Stimulated activated naive CD8-positive, alpha-beta T cell treated with anti-CD3 and anti-CD28 coated beads, Interleukin-15, Interleukin-2, amounts not matched to agents 100 U/mL and 50 U/mL, for 24 hours (primary cell): ENCODE measurements around the gene PFDN4.
"Not testable (repeated sequence)": the region's sequence is repeated elsewhere in the genome, so short reads cannot be mapped to it uniquely, and the experiment has no call there.

Experiments used
- ATAC-seq: fragments of 150-1000 bp; cut with Tn5 transposase; one replicate; pipeline ENCODE4 v1.10.0; 2021
- DNase-seq: peaks from one replicate; pipeline ENCODE4 v3.0.0; 2021

PFDN4 gene

DNA sequence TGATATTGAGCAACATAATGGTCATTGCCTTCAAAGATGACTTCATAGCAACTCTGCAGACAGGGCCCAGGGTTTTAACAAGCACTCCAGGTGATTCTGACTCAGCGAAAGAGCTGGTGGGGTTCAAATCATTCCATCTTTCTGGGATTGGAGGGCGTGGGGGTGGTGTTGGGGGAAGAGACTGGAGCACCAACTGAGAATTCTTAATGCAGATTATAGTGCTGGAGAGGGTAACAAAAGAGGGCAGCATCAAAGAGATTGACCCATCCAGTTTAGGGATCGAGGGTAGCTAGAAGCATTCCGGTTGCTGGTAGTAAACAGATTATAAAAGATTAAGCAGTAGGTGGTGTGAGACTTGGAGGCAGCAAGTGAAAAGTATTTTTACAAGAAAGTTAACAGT is 15.9 kb downstream of the PFDN4 start:
- ATAC-seq, result no peak

DNA sequence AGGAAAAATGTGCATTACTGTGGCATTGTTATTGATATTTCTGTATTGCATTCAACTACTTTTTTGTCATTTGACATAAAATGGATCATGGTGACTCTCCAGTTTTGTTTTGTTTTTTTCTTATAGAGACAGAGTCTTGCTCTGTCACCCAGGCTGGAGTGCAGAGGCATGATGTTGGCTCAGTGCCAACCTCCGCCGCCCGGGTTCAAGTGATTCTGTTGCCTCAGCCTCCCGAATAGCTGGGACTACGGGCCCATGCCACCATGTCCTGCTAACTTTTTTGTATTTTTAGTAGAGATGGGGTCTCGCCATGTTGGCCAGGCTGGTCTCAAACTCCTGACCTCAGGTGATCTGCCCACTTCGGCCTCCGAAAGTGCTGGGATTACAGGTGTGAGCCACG is 16.8 kb downstream of the PFDN4 start:
- not testable (repeated sequence) for ATAC-seq, DNase-seq

More for the DNA sequence above, 15.9 kb downstream of the PFDN4 start:
- no peak for DNase-seq

DNA sequence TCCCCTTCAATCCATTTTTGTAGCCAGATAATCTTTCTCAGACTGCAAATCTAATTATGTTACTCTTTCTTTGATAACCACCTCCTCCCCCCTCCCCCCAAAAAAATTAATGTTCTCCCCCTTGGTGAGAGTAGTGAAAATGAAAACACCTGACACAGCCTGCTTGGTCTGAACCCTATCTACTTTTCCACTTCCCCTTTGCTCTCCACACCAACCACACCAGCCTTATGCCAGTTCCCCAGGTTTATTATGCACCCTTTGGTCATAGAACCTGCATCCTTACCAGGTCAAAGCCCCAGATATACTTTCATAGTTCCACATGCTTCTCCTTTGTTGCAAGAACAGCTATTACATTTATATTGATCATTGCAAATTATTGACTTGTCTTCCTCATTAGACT is 19.4 kb downstream of the PFDN4 start:
- DNase-seq (no peak), ATAC-seq (no peak)

DNA sequence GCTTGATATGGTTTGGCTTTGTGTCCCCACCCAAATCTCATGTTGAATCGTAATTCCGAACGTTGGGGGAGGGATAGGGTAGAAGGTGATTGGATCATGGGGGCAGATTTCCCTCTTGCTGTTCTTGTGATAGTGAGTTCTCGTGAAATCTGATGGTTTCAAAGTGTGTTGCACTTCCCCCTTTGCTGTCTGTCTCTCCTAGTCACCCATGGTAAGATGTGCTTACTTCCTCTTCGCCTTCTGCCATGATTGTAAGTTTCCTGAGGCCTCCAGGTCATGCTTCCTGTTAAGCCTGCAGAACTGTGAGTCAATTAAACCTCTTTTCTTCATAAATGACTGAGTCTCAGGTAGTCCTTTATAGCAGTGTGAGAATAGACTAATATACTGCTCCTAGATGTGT is 19.9 kb downstream of the PFDN4 start:
- ATAC-seq (no peak), DNase-seq (no peak)

DNA sequence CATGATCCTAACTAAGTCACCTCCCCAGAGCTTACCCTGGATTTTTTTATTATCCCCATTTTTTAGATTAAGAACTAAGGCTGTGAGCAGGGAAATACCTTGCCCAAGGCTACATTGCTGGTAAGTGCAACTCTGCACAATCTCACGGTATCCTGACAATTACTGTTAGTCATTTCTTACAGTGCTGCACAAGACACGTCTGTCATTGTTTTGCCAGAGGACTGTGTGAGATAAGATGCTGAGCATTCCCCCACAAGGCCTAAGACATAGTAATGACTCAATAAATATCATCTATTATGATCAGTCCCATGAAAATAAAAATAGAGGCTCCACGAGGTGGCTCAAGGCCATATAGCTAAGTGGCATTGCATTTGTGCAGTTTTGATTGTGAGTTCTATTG is 21.0 kb downstream of the PFDN4 start:
- DNase-seq (no peak), ATAC-seq (no peak)

DNA sequence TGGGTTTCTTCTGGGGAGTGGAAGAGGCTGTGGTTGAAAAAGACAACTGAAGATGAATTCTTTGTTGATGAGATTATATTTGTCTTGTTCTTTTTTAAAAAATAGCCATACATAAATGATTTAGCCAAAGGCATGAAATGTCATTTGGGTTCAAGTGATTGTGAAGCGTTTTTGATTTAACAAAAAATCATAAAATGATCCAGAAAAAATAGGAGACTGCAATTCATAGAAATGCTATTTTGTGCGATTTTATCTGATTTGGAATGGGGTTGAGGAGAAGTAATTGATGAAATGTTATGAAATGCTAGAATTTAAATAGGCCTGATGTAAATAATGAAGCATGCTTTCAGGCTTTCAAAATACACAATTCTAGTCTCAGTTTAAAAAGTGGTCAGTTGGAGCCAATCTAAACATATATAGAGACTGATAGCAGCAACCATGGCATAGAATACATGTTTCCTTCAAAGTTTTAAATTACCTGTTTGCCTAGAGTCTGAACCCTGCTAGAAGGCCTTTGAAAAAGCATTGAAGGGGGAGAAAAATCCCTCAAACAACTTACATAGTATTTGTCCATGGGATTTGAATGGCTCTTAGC is 21.8 kb downstream of the PFDN4 start:
- DNase-seq, result no peak
- ATAC-seq, result no peak

DNA sequence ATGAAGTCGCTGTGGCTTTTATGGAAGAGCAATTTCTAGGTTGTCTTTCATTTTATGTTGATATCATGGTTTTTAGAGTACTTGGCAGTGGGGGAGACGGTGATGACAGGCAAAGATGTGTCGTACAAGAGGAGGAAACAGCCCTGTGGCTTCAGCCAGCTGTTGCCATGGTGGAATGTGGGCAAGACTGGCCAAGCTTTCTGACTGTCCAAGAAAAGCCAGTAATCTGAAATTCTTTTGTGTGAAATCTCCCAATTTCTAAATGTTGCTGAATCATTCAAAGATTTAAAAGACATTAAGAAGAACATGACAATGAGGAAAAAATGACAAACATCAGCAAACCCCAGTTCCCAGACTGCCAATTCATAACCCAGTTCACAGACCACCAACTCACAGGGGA is 23.1 kb downstream of the PFDN4 start:
- DNase-seq, result no peak
- no peak for ATAC-seq

DNA sequence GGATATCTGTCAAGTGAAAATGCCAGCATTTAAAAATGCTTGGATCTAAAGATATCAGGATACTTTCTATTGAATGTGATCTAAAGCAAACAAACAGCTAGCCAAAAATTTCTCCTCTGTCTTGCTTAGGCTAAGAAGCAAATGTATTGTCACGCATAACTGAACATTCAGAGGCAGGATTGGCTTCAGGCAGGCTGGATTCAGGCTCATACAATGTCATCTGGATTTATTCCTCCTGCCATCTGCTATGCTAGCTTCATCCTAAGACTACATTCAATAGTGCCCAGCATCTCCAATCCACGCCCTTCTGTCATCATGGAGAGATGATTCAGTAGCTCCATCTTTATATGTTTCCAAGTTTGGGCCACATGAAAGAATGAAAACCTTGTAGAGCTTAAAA is 27.1 kb downstream of the PFDN4 start:
- ATAC-seq (no peak), DNase-seq (no peak)

DNA sequence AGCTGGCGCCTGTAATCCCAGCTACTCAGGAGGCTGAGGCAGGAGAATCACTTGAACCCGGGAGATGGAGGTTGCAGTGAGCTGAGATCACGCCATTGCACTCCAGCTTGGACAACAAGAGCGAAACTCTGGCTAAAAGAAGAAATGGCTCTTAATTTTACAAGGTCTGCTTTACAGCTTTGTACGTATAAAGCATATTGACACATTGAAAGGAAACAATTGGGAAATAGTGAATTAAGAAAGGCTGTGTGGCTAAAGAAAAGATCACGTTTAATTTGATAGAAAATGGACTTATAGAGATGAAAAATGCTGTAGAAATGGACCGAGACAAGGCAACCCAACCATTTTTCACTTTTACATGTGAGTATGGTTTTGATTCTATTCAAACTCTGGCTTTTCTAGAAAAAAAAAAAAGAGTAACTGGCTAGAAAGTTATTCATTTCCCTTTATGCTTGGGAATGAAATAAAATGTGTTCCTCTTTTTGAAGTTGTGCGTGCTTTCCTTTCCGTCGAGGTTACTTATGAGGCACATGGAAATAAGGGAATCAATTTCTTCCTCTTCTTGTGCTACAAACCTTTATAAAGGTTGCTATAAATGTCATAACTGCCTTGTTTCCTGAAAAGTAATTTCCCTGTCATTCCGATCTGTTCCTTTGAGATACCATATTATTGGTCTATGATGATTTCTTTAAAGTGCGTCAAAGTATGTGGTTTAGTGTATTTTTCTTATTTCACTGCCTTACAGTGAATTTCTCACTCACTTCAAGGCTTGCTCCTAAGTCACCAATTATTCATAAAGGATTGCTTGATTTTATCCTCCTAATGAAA is 29.4 kb downstream of the PFDN4 start:
- no peak for DNase-seq
- ATAC-seq, result no peak

DNA sequence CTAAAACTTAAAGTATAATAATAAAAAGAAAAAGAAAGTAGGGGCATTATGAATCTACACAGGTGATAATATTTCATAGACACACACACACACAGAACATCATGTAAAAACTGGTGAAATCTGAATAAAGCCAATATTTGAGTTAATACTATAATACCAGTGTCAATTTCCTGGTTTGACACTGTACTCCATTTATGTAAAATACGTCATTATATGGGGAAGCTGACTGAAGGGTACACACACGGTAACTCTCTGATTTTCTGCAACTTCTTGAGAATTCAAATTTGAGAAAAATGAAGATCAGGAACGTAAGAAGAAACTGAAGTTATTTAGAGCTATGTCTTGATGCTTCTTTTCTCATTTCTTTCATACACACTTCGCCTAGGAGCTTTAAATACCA is 36.2 kb downstream of the PFDN4 start:
- ATAC-seq, result no peak
- no peak for DNase-seq

DNA sequence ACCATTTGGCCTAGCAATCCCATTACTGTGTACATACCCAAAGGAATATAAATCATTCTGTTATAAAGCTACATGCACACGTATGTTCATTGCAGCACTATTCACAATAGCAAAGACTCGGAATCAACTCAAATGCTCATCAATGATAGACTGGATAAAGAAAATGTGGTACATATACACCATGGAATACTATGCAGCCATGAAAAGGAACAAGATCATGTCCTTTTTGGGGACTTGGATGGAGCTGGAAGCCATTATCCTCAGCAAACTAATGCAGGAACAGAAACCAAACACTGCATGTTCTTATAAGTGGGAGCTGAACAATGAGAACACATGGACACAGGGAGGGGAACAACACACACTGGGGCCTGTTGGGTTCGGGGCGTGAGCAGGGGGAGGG is 40.8 kb downstream of the PFDN4 start:
- not testable (repeated sequence) for ATAC-seq, DNase-seq

DNA sequence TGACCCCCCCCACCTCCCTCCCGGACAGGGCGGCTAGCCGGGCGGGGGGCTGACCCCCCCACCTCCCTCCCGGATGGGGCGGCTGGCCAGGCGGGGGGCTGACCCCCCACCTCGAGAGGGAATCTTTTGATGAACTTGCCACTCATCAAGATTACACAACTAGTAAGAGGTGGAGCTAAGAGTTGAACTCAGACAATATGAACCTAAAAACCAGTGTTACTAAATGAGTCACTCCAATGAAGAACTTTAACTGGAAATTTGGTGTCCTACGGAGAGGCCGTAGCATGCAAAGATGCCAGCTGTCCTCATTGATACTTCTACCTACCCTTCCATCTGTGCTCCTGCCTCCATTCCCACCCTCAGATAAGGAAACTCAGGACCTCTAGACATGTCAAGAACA is 42.8 kb downstream of the PFDN4 start:
- ATAC-seq, result no peak
- DNase-seq, result no peak

DNA sequence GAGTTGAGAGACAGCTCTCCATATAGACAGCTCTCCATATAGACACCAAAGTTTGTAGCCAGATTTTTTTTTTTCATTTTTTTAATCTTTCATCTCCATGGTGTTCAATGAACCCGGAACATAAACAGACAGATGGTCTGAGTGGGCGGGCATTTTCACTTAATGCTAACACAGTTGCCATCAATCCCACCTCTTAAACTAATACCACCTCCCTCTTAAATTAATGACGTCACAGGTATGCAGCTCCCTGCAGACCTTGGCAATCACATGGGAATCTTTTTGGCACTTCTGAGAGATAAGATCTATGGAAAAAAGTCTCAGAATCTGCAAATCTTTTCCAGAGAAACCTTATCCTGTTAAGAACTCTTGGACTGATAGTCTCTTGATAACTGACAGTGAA is 43.2 kb downstream of the PFDN4 start:
- DNase-seq (no peak), ATAC-seq (no peak)

DNA sequence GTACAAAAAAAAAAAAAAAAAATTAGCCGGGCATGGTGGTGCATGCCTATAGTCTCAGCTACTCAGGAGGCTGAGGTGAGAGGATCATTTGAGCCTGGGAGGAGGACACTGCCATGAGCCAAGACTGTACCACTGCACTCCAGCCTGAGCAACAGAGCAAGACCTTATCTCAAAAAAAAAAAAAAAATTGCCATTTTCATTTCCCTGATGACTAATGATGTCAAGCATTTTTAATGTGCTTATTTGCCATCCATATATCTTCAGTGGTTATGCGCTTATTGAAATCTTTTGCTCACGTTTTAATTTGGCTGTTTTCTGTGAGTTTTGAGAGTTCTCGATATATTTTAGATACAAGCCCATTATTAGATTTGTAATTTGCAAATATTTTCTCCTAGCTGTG is 46.7 kb downstream of the PFDN4 start:
- DNase-seq (no peak), ATAC-seq (no peak)

DNA sequence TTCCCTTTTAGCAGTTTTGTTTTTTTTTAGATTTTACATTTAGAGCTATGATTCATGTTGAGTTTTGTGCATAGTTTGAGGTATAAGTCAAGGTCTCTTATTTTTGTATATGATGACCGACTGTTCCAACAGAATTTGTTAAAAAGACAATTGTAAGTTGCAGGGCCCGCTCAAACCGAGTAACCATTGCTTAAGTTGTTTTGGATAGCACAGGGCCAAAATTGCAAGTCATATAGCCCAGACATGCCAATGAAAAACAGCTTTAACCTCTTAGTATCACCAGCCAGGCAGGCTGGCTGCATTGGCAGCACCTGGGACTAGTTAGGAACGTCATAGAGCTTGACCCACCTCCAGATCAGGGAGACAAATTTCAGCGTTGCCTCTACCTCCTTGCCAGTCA is 47.3 kb downstream of the PFDN4 start:
- no peak for DNase-seq
- ATAC-seq, result no peak

DNA sequence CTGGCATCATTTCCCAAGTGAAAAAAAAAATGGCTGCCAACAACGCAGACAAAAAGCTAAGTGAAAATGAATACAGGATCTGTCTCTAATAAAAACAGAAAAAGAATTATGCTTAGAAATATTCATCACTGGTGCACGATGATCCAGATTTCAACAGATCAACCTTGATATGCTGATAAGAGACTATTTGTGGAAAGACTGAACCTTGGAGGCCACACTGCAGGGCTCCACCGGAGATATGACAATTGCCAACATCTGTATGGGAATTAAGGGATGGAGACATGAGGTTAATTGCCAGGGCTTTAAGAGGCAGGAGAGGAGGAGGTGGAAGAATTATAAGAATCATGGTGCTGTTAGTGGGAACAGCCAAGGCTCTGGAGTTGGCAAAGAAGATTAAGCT is 48.3 kb downstream of the PFDN4 start:
- DNase-seq (no peak), ATAC-seq (no peak)

DNA sequence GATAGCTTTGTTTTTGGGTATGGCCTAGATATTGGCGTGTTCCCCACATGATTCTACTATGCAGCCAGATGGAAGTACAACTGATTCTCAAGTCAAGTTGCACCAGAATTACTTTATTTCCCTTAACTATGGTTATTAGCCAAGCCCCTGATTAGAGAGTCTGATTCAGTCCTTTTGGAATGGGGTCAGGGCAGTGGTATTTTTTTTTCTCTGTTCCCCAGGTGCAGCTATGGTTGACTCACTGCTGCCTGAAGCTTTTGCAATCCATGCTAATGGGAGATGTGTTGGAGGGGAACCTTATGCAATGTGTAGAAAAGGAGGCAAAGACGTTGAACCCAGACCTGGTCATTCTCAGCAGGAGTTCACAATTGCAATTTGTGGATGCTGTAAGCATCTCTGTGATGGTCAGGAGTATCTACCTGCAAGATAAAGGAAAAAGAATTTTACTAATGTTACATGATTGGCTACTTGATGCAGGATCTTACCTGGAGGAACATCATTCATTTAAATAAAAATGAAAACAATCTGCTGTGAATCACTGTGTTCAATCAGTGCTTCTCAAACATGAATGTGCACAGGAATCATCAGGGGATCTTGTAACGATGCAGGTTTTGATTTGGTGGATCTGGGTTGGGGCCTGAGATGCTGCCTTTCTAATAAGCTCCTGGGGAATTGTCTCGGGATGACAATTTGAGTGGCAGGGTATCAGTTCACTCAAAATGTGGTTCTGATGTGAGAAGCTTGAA is 49.4 kb downstream of the PFDN4 start:
- ATAC-seq (no peak), DNase-seq (no peak)

DNA sequence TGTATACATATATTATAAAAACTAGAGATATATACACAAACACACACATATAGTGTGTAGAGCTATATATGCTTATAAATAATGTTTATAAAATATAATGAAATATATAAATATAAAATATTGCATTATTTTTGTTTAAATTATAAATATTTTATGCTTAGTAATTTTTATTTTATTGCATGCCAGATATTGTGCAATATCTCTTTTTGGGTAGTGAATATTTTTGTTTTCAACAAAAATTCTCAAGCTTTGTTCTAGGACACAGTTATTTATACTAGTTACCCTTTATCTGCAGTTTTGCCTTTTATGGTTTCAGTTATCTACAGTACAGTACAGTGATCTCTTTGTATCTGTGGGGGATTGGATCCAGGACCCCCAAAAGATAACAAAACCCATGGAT is 52.2 kb downstream of the PFDN4 start:
- DNase-seq (no peak), ATAC-seq (no peak)

DNA sequence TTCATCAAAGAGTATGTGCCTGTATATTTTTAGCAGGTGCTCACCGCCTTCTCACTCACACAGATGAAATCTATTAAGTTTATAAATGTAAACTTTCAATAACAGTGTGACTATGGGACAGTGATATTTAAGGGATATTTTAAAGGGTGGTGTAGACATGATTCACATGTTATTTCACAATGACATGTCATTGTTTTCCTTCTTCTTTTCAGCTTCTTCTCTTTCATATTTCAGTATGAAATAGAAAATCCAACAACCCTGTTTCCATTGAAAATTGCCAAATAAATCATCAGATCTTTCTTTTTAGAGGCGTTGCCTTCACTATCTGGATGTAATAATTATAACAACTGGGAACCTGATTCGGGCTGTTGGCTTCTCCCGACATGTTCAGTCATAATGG is 54.8 kb downstream of the PFDN4 start:
- DNase-seq, result no peak
- no peak for ATAC-seq

DNA sequence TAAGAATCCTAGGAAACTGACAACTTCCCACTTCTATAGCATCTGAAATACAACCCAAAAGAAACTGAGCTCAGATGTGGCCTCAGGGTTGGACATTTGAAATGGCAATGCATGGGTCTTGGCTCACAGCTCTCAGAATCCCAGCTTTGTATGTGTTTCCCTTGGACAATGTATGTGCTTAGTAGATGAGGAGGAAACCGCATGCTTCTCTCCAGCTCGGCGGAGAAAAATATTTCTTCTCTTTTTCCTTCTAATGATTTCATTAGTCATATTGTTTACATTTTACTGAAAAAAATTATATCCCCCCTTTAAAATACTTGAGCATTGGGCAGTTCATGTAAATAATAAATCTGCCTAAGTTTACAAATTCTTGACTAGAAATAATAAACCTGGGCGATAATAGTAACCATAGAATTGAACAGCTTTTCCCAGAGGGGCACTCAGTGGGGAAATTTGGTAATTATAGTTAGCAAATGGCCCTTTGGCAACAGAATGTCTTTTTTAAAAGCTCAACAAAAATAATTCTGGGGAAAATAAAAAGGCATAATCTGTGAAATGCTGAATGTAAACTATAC is 55.3 kb downstream of the PFDN4 start:
- ATAC-seq (no peak), DNase-seq (no peak)

DNA sequence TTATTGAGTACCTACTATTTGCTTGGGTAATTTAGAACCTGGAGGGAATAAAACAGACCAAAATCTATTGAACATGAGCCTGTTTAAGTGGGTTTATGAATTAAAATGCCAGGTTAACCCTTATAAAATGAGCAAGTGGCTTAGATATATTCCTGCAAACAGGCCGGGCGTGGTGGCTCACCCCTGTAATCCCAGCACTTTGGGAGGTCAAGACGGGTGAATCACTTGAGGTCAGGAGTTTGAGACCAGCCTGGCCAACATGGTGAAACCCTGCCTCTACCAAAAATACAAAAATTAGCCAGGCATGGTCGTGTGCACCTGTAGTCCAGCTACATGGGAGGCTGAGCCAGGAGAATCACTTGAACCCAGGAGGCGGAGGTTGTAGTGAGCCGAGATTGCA is 57.9 kb downstream of the PFDN4 start:
- DNase-seq, ATAC-seq: not testable (repeated sequence)

DNA sequence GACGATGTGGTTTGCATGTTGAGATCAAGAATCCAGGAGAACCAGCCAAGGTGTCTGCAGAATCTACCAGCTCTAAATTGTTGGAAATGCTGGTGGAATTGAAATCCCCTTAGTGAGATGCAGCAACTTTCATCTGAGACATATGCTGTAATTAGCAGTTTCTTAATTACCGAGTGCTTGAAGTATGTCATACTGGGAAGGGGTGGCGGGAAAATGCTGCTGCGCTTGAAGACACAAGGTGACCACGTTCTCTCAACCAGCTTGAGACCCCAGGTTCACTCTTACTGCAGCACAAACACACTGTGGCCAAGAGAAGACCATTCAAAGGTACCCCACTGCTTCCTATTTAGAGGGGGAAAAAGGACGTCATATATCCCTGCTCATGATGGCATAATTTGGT is 59.0 kb downstream of the PFDN4 start:
- ATAC-seq (no peak), DNase-seq (no peak)

DNA sequence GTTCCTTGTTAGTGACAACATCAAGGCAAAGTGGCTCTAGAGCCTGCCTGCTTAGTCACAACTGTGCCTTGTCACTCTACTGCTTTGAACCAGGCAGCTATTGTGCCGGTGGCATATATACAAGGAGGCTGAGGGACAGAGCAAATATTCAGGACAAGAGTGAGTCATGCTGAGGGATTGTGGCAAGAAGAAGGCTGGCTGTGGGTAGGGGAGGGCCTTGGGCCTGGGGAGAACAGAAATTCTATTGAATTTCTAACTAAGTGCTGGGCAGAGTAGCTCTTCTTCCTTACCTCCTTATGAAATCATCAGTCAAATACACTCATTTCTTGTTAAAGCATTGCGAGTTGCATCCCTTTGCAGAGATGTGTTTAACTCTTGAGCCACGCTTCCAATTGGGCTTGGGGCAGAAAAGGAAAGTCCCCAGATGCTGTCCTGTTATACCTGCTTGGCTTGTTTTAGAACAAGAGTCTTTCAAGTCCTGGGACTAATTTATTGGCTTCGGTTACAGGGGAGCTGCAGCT is 59.7 kb downstream of the PFDN4 start:
- ATAC-seq (peak; percentile 65), DNase-seq (no peak)
